Right lobe of liver (tissue), 6 donors: ENCODE measurements around the gene ZNF567. TPM values are rescaled to one million over a fixed set of nuclear protein-coding genes. Genes with fewer than 3 reads are reported as not detected.
"Not testable (repeated sequence)": the region's sequence is repeated elsewhere in the genome, so short reads cannot be mapped to it uniquely, and the experiment has no call there.

Experiments
- ATAC-seq, 4 donors: fragments of 200-7000 bp; cut with Tn5 transposase; one replicate each; pipeline ENCODE4 v1.9.1; 2020; ENCODE audit warnings: mild to moderate bottlenecking in 4 of 4, moderate library complexity in 4 of 4
- DNase-seq, 3 donors: peaks; one replicate each; pipeline ENCODE4 v3.0.0-alpha.2; 2020
- H3K27ac ChIP-seq, 3 donors: fragments of 200-600 bp; one replicate each; pipeline ENCODE4 v1.8.0; 2022
- H3K27me3 ChIP-seq, 2 donors: fragments of 200-600 bp; one replicate each; pipeline ENCODE4 v1.8.0; 2022
- H3K36me3 ChIP-seq, 4 donors: fragments of 200-600 bp; sonication (generic) in 1 of 4; one replicate each; pipeline versions ENCODE4 v1.5.1 to v1.8.0; 2017 to 2022; ENCODE audit warnings: control low read depth in 1 of 4
- H3K4me1 ChIP-seq, 4 donors: fragments of 200-600 bp; sonication (generic) in 1 of 4; one replicate each; pipeline versions ENCODE4 v1.5.1 to v1.8.0; 2017 to 2022; ENCODE audit warnings: control low read depth in 1 of 4
- H3K4me3 ChIP-seq, 3 donors: fragments of 200-600 bp; one replicate each; pipeline ENCODE4 v1.8.0; 2022
- H3K9me3 ChIP-seq, 4 donors: fragments of 200-600 bp; sonication (generic) in 1 of 4; one replicate each; pipeline versions ENCODE4 v1.5.1 to v1.8.0; 2017 to 2022; ENCODE audit warnings: control low read depth in 1 of 4
- POLR2A ChIP-seq: fragments of 450-650 bp; IDR thresholded peaks from one replicate; pipeline ENCODE4 v1.6.1; 2017; ENCODE audit warnings: antibody characterized with exemption, mild to moderate bottlenecking
- WGBS: methylation state at CpG from one replicate; pipeline ENCODE4 v1.1.6; 2018; ENCODE audit warnings: low coverage, low lambda C conversion rate; ENCODE audit not compliant: insufficient coverage; ENCODE audit errors: missing lambda C conversion rate; 5-methylcytosine and 5-hydroxymethylcytosine counted together
- intact Hi-C, 2 donors: fragments of 100-400 bp; cut with DNase I; formaldehyde crosslinking; loops; one replicate each; pipeline versions ENCODE4 v1.11.2 to v1.14.1; 2022
- total RNA-seq, 6 experiments: library from RNA; depleted of rRNA in 2 of 6; stranded (reverse); fragments of >200 nt in 2 of 6; fragmentation: NEBNext Ultra II Directional in 3 of 6; extraction: Animal tissue kit (Norgen Biotek cat#: 25700) in 3 of 6; gene quantifications; one replicate each; pipeline versions ENCODE4 v1.1.0 to v1.2.4, GENCODE V29; 2016 to 2023
- TF ChIP-seq, protein P1 (sequence below), 4 donors: fragments of 200-600 bp in 3 of 4; fragments of 450-650 bp in 1 of 4; IDR thresholded peaks; one replicate each; pipeline versions ENCODE4 v1.5.1 to v1.8.0; 2016 to 2022; ENCODE audit warnings: antibody characterized with exemption in 4 of 4, mild to moderate bottlenecking in 2 of 4
- donor health status: DM: no; HTN: yes; CAD: no.
- donor health status: DM: no; HTN: no; CAD: no.
- donor health status: DM: no; HTN: no; CAD: no.
- donor health status: DM: no; HTN: yes; CAD: no.
- donor health status: DM: no; HTN: yes; CAD: no.

Gene ZNF567
- total RNA-seq, 6 experiments from 2014 or later, result 1.1 to 3.4 (median 2.0) TPM

DNA sequence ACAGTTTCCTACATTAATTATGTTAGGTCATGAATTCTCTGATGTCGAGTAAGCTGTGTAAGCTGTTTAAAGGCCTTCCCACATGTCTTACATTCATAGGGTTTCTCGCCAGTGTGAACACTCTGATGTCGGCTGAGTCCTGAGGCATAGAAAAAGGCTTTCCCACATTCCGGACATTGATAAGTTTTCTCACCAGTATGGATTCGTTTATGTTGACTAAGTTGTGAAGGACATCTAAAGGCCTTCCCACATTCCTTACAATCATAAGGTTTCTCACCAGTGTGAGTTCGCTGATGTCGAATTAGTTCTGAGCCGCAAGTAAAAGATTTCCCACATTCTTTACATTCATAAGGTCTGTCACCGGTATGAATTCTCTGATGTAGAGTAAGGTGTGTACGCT is 60.3 kb downstream of the ZNF567 start:
- Histone ChIP-seq H3K4me1 (no peaks in the 10 kb centered on the region), H3K27me3 (no peaks in the 10 kb centered on the region), H3K27ac (no peak overlapping the region), H3K36me3 (peaks cover 0 to 36% (median 6%) of the 10 kb centered on the region in 4 donors), H3K4me3 (no peak overlapping the region), H3K9me3 (peaks cover 0 to 90% (median 39%) of the 10 kb centered on the region in 4 donors)
- DNase-seq (no peak), ATAC-seq (no peak)
- 99% methylated on average over 10 of the region's 10 CpGs for WGBS
- intact Hi-C loops, result no loop called here
- TF ChIP-seq, protein P1, sequence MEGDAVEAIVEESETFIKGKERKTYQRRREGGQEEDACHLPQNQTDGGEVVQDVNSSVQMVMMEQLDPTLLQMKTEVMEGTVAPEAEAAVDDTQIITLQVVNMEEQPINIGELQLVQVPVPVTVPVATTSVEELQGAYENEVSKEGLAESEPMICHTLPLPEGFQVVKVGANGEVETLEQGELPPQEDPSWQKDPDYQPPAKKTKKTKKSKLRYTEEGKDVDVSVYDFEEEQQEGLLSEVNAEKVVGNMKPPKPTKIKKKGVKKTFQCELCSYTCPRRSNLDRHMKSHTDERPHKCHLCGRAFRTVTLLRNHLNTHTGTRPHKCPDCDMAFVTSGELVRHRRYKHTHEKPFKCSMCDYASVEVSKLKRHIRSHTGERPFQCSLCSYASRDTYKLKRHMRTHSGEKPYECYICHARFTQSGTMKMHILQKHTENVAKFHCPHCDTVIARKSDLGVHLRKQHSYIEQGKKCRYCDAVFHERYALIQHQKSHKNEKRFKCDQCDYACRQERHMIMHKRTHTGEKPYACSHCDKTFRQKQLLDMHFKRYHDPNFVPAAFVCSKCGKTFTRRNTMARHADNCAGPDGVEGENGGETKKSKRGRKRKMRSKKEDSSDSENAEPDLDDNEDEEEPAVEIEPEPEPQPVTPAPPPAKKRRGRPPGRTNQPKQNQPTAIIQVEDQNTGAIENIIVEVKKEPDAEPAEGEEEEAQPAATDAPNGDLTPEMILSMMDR (IDR thresholded peaks at IDR 0.05), result no peak
- TF ChIP-seq POLR2A, result no peak

DNA sequence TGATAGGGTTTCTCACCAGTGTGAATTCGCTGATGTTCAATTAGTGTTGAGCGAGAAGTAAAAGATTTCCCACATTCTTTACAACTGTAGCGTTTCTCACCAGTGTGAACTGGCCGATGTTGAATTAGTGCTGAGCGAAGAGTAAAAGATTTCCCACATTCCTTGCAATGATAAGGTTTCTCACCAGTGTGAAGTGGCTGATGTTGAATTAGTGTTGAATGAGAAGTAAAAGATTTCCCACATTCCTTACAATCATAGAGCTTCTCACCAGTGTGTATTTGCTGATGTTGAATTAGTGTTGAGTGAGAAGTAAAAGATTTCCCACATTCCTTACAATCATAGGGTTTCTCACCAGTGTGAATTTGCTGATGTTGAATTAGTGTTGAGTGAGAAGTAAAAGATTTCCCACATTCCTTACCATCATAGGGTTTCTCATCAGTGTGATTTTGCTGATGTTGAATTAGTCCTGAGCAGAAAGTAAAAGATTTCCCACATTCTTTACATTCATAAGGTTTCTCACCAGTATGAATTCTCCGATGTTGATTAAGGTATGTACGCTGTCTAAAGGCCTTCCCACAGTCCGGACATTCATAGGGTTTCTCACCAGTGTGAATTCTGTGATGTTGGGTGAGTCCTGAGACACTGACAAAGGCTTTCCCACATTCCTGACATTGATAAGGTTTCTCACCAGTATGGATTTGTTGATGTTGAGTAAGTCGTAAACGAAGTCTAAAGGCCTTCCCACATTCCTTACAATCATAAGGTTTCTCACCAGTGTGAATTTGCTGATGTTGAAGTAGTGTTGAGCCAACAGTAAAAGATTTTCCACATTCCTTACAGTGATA is 61.2 kb downstream of the ZNF567 start:
- WGBS, result 97% methylated on average over 10 of the region's 10 CpGs

DNA sequence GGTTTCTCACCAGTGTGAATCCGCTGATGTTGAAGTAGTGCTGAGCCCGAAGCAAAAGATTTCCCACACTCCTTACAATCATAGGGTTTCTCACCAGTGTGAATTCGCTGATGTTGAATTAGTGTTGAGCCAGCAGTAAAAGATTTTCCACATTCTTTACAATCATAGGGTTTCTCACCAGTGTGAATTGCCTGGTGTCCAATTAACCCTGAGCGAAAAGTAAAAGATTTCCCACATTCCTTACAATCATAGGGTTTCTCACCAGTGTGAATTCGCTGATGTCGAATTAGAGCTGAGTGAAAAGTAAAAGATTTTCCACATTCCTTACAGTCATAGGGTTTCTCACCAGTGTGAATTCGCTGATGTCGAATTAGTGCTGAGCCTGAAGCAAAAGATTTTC is 62.2 kb downstream of the ZNF567 start:
- intact Hi-C loops, H3K4me3 ChIP-seq, H3K4me1 ChIP-seq, H3K27me3 ChIP-seq, ATAC-seq, DNase-seq, H3K27ac ChIP-seq: not testable (repeated sequence)
- Histone ChIP-seq H3K36me3 (peaks cover 0 to 37% (median 6%) of the 10 kb centered on the region in 4 donors), H3K9me3 (peaks cover 0 to 87% (median 33%) of the 10 kb centered on the region in 4 donors)
- 98% methylated on average over 8 of the region's 8 CpGs for WGBS

More for the DNA sequence above, 61.2 kb downstream of the ZNF567 start:
- Histone ChIP-seq H3K4me3 (no peak overlapping the region), H3K4me1 (no peaks in the 10 kb centered on the region), H3K27me3 (no peaks in the 10 kb centered on the region), H3K9me3 (peaks cover 0 to 87% (median 38%) of the 10 kb centered on the region in 4 donors), H3K36me3 (peaks cover 0 to 38% (median 6%) of the 10 kb centered on the region in 4 donors), H3K27ac (no peak overlapping the region)
- TF ChIP-seq POLR2A, result no peak
- TF ChIP-seq, protein P1 (IDR thresholded peaks at IDR 0.05), result no peak
- ATAC-seq (no peak), DNase-seq (no peak)
- intact Hi-C loops, result no loop called here

DNA sequence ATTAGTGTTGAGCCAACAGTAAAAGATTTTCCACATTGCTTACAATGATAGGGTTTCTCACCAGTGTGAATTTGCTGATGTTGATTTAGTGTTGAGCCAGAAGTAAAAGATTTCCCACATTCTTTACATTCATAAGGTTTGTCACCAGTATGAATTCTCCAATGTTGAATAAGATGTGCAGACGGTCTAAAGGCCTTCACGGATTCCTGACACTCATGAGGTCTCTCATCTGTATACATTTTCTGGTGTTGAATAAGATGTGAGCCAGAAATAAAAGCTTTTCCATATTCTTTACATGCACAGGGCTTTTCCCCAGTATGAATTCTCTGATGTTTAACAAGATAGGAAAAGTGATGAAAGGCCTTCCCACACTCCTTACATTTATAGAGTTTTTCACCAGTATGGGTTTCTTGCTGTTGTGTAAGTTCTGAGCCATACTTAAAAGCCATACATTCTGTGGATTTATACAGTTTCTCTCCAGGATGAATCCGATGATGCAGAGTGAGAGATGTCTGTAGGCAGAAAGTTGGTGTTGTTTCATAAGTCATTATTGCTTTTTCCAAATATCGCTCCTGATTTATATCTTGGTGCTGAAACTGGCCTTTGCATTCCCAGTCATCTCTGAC is 62.8 kb downstream of the ZNF567 start:
- Histone ChIP-seq H3K27ac (no peak overlapping the region), H3K36me3 (peaks cover 0 to 37% (median 6%) of the 10 kb centered on the region in 4 donors), H3K27me3 (no peaks in the 10 kb centered on the region), H3K4me1 (no peaks in the 10 kb centered on the region), H3K9me3 (peaks cover 0 to 84% (median 33%) of the 10 kb centered on the region in 4 donors), H3K4me3 (no peak overlapping the region)
- 98% methylated on average over 4 of the region's 4 CpGs for WGBS
- ATAC-seq (no peak), DNase-seq (no peak)
- intact Hi-C loops, result no loop called here
- TF ChIP-seq, protein P1 (IDR thresholded peaks at IDR 0.05), result no peak
- TF ChIP-seq POLR2A, result no peak

Other genes starting within 250 kb of the ZNF567 start
- 1 to 10 TPM; 4.1 to 7.8 (median 5.1) TPM for gene ZNF566, start 198.1 kb upstream of the ZNF567 start, total RNA-seq
- gene ZNF260, start 159.3 kb upstream of the ZNF567 start, total RNA-seq, result 1 to 10 TPM; 2.8 to 5.2 (median 4.2) TPM
- gene ZNF529, start 114.3 kb upstream of the ZNF567 start, total RNA-seq, result 1 to 10 TPM; 2.0 to 6.0 (median 4.1) TPM
- 1 to 10 TPM in 5 of 6 experiments, under 1 TPM in 1; 0.86 to 3.0 (median 1.5) TPM for gene ZNF382, start 82.3 kb upstream of the ZNF567 start, total RNA-seq
- 1 to 10 TPM; 1.1 to 5.2 (median 2.5) TPM for gene ZNF461, start 20.8 kb upstream of the ZNF567 start, total RNA-seq
- 1 to 10 TPM in 3 of 6 experiments, under 1 TPM in 3; 0.68 to 1.1 (median 0.96) TPM for gene ZNF850, start 85.2 kb downstream of the ZNF567 start, total RNA-seq
- gene ZNF790, start 150.8 kb downstream of the ZNF567 start, total RNA-seq, result 1 to 10 TPM; 3.7 to 6.4 (median 5.5) TPM
- gene ZNF345, start 163.3 kb downstream of the ZNF567 start, total RNA-seq, result 1 to 10 TPM in 4 of 6 experiments, under 1 TPM in 2; 0.56 to 2.4 (median 1.5) TPM
- under 1 TPM; 0.55 to 0.95 (median 0.78) TPM for gene ZNF829, start 228.7 kb downstream of the ZNF567 start, total RNA-seq
- gene ZNF568, start 228.7 kb downstream of the ZNF567 start, total RNA-seq, result 1 to 10 TPM; 1.9 to 4.9 (median 2.2) TPM